Neural cell (in vitro differentiated cells): Measurements from ENCODE around the gene IL17REL. TPM values are rescaled to one million over a fixed set of nuclear protein-coding genes. Genes with fewer than 3 reads are reported as not detected.

ENCODE experiments used
- H2AFZ ChIP-seq: fragments of 200-600, 300-800 bp; sonication (generic), shearing (Covaris generic); 2 replicates; pipeline ENCODE4 v1.6.0; 2014; ENCODE audit warnings: low read depth, mild to moderate bottlenecking, antibody characterized with exemption, low read length, moderate library complexity
- H3F3A ChIP-seq: fragments of 200-600 bp; shearing (Covaris generic); 2 replicates; pipeline ENCODE4 v1.6.1; 2016; ENCODE audit warnings: mild to moderate bottlenecking, moderate library complexity, mixed read lengths, antibody characterized with exemption, low read length; ENCODE audit not compliant: insufficient read depth, poor library complexity, severe bottlenecking
- H3K27ac ChIP-seq: fragments of 200-600, 300-800 bp; sonication (generic), shearing (Covaris generic); 2 replicates; pipeline ENCODE4 v1.5.1; 2014; ENCODE audit warnings: mild to moderate bottlenecking, low read length, moderate library complexity
- H3K27me3 ChIP-seq: fragments of 300-800, 200-600 bp; sonication (generic), shearing (Covaris generic); 2 replicates; pipeline ENCODE4 v1.6.0; 2014; ENCODE audit warnings: mild to moderate bottlenecking, low read depth, low read length, moderate library complexity; ENCODE audit not compliant: insufficient read depth
- H3K36me3 ChIP-seq: fragments of 300-800, 200-600 bp; sonication (generic), shearing (Covaris generic); 2 replicates; pipeline ENCODE4 v1.5.1; 2014; ENCODE audit warnings: mild to moderate bottlenecking, antibody characterized with exemption, low read length, moderate library complexity; ENCODE audit not compliant: insufficient read depth
- H3K4me2 ChIP-seq: fragments of 300-800, 200-600 bp; sonication (generic), shearing (Covaris generic); 2 replicates; pipeline ENCODE4 v1.6.0; 2014; ENCODE audit warnings: mild to moderate bottlenecking, low read length
- H3K4me3 ChIP-seq: fragments of 300-800, 200-600 bp; sonication (generic), shearing (Covaris generic); 2 replicates; pipeline ENCODE4 v1.5.1; 2014; ENCODE audit warnings: mild to moderate bottlenecking, low read length, moderate library complexity
- H3K79me2 ChIP-seq: fragments of 200-600 bp; shearing (Covaris generic); replicated peaks from 2 replicates; pipeline ENCODE4 v1.6.0; 2014; ENCODE audit warnings: mild to moderate bottlenecking, low read length, moderate library complexity; ENCODE audit not compliant: insufficient read depth
- H3K9ac ChIP-seq: fragments of 300-800, 200-600 bp; sonication (generic), shearing (Covaris generic); 2 replicates; pipeline ENCODE4 v1.6.1; 2016; ENCODE audit warnings: mild to moderate bottlenecking, low read length, mixed read lengths
- H3K9me2 ChIP-seq: fragments of 200-600 bp; shearing (Covaris generic); 2 replicates; pipeline ENCODE4 v1.6.1; 2016; ENCODE audit warnings: mild to moderate bottlenecking, low read length, mixed read lengths; ENCODE audit not compliant: insufficient read depth
- H3K9me3 ChIP-seq: fragments of 200-600, 300-800 bp; sonication (generic), shearing (Covaris generic); 2 replicates; pipeline ENCODE4 v1.6.1; 2016; ENCODE audit warnings: mild to moderate bottlenecking, mixed run types, low read length, moderate library complexity, mixed read lengths
- H4K20me1 ChIP-seq: fragments of 200-600 bp; shearing (Covaris generic); 2 replicates; pipeline ENCODE4 v1.6.1; 2016; ENCODE audit warnings: mild to moderate bottlenecking, mixed run types; ENCODE audit not compliant: insufficient read depth
- CTCF ChIP-seq: fragments of 450-650 bp; IDR thresholded peaks from 2 replicates; pipeline ENCODE4 v1.5.1; 2014; ENCODE audit warnings: antibody characterized with exemption, mild to moderate bottlenecking, moderate library complexity; ENCODE audit not compliant: poor library complexity, severe bottlenecking
- EP300 ChIP-seq: fragments of 450-650 bp; conservative IDR thresholded peaks from 2 replicates; pipeline ENCODE4 v1.6.1; 2014; ENCODE audit warnings: antibody characterized with exemption, mild to moderate bottlenecking, moderate library complexity; ENCODE audit not compliant: poor library complexity, severe bottlenecking
- EZH2 ChIP-seq: fragments of 200-600, 300-800 bp; shearing (Covaris generic), sonication (generic); IDR thresholded peaks from 2 replicates; pipeline ENCODE4 v1.6.1; 2014; ENCODE audit warnings: antibody characterized with exemption, low read length, borderline replicate concordance, mild to moderate bottlenecking; ENCODE audit not compliant: insufficient read depth, poor library complexity, severe bottlenecking
- MXI1 ChIP-seq: fragments of 450-650 bp; conservative IDR thresholded peaks from 2 replicates; pipeline ENCODE4 v1.6.1; 2014; ENCODE audit warnings: antibody characterized with exemption, mild to moderate bottlenecking; ENCODE audit not compliant: poor library complexity, severe bottlenecking
- POLR2AphosphoS5 ChIP-seq: IDR thresholded peaks from 2 replicates; pipeline ENCODE4 v1.6.1; 2012
- RAD21 ChIP-seq: fragments of 450-650 bp; conservative IDR thresholded peaks from 2 replicates; pipeline ENCODE4 v1.6.1; 2014; ENCODE audit warnings: antibody characterized with exemption, mild to moderate bottlenecking, moderate library complexity
- REST ChIP-seq: IDR thresholded peaks from 2 replicates; pipeline ENCODE4 v1.6.1; 2012; ENCODE audit warnings: borderline replicate concordance
- SMC3 ChIP-seq: fragments of 450-650 bp; conservative IDR thresholded peaks from 2 replicates; pipeline ENCODE4 v1.6.1; 2014; ENCODE audit warnings: antibody characterized with exemption, mild to moderate bottlenecking, moderate library complexity; ENCODE audit not compliant: poor library complexity
- TAF1 ChIP-seq: IDR thresholded peaks from 2 replicates; pipeline ENCODE4 v1.6.1; 2012; ENCODE audit warnings: low read depth
- polyA plus RNA-seq: library from polyadenylated mRNA; depleted of rRNA; stranded (reverse); fragments of >200 nt; gene quantifications from 2 replicates; pipeline ENCODE4 v1.2.3, GENCODE V29; 2014

IL17REL gene
- polyA plus RNA-seq, 1 donor from 2014 or later = not detected

GRCh38 chr22:50048061-50048765 is 35.6 kb upstream of the IL17REL start:
- Histone ChIP-seq H3K27ac (no peak overlapping the region), H3K4me2 (no peak overlapping the region), H4K20me1 (no peaks in the 10 kb centered on the region), H3K4me3 (no peak overlapping the region), H3K9me2 (no peaks in the 10 kb centered on the region), H2AFZ (no peak overlapping the region), H3F3A (no peaks in the 10 kb centered on the region), H3K36me3 (no peaks in the 10 kb centered on the region), H3K27me3 (no peaks in the 10 kb centered on the region), H3K79me2 (no peaks in the 10 kb centered on the region), H3K9ac (no peak overlapping the region), H3K9me3 (no peaks in the 10 kb centered on the region)
- TF ChIP-seq RAD21 = no peak
- no peak for TF ChIP-seq POLR2AphosphoS5
- no peak for TF ChIP-seq EP300
- no peak for TF ChIP-seq REST
- no peak for TF ChIP-seq TAF1
- no peak for TF ChIP-seq MXI1
- TF ChIP-seq EZH2 = no peak
- TF ChIP-seq SMC3 = no peak
- TF ChIP-seq CTCF = no peak

- H3K79me2 ChIP-seq = no peaks in the 10 kb centered on the region
- H3F3A ChIP-seq = no peaks in the 10 kb centered on the region
- no peak overlapping the region for H3K27ac ChIP-seq
- no peaks in the 10 kb centered on the region for H3K9me2 ChIP-seq
- H3K27me3 ChIP-seq = no peaks in the 10 kb centered on the region
- H3K4me3 ChIP-seq = no peak overlapping the region
- H3K9me3 ChIP-seq = no peaks in the 10 kb centered on the region
- no peaks in the 10 kb centered on the region for H3K36me3 ChIP-seq
- no peak for TF ChIP-seq EP300
- no peak for TF ChIP-seq RAD21
- TF ChIP-seq POLR2AphosphoS5 = no peak
- TF ChIP-seq CTCF = no peak
- no peak for TF ChIP-seq REST
- TF ChIP-seq MXI1 = no peak
- TF ChIP-seq EZH2 = no peak
- no peak for TF ChIP-seq TAF1
- TF ChIP-seq SMC3 = no peak
- no peak overlapping the region for H2AFZ ChIP-seq
- no peaks in the 10 kb centered on the region for H4K20me1 ChIP-seq
- H3K9ac ChIP-seq = no peak overlapping the region
- no peak overlapping the region for H3K4me2 ChIP-seq
Observed at GRCh38 chr22:50047346-50047745, 34.8 kb upstream of the IL17REL start.
